HL-60 (cell line): ENCODE results near the gene FN3KRP.

ENCODE experiments used
- DNase-seq, 2 experiments: peaks; one replicate each; pipeline ENCODE4 v3.0.0-alpha.2; 2010 to 2020; ENCODE audit warnings: low read depth in 1 of 2, low spot score in 1 of 2
- H3K27ac ChIP-seq: fragments of 250-450 bp; sonication (Bioruptor Pico); replicated peaks from 2 replicates; pipeline ENCODE4 v1.5.1; 2020; ENCODE audit warnings: mild to moderate bottlenecking, moderate library complexity
- H3K27me3 ChIP-seq: fragments of 250-450 bp; sonication (Bioruptor Pico); 2 replicates; pipeline ENCODE4 v1.5.1; 2021; ENCODE audit warnings: mild to moderate bottlenecking, moderate library complexity; ENCODE audit not compliant: insufficient read depth, poor library complexity, severe bottlenecking
- H3K4me3 ChIP-seq: replicated peaks from 2 replicates; pipeline ENCODE4 v1.5.1; 2011; ENCODE audit warnings: mild to moderate bottlenecking, control low read depth, low read length; ENCODE audit not compliant: insufficient read depth
- GABPA ChIP-seq: IDR thresholded peaks from 2 replicates; pipeline ENCODE4 v1.6.1; 2012; ENCODE audit warnings: low read depth
- POLR2AphosphoS5 ChIP-seq: IDR thresholded peaks from 2 replicates; pipeline ENCODE4 v1.6.1; 2012; ENCODE audit warnings: low read depth
- SPI1 ChIP-seq: IDR thresholded peaks from 2 replicates; pipeline ENCODE4 v1.6.1; 2012; ENCODE audit warnings: low read depth, mild to moderate bottlenecking, borderline replicate concordance
- TF ChIP-seq, protein P1 (sequence below): IDR thresholded peaks from one replicate; pipeline ENCODE4 v1.5.1; 2011; ENCODE audit warnings: low read length, control low read depth, inconsistent platforms; ENCODE audit not compliant: insufficient read depth
- TF ChIP-seq, protein P2 (sequence below): IDR thresholded peaks from 2 replicates; pipeline ENCODE4 v1.6.1; 2012; ENCODE audit warnings: low read depth; ENCODE audit not compliant: insufficient replicate concordance

The FN3KRP gene

DNA sequence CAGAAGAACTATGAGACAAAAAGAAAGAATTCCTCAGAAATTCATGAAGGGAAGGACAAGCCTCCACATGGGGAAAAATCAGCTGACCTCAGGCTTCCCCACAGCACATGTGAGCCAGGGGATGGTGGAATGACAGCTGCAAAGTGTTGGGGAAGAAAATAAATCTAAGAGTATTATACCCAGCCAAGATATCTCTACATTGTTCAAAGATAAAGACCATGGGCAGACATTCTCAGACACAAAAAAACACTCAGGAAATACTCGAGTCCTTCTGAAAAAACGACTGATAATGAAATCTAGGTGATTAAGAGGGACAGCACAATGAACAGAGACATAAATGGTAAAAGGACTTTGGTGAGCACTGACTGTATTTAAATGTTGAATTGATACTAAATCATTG is 21.9 kb upstream of the FN3KRP start:
- Histone ChIP-seq H3K4me3 (no peak overlapping the region), H3K27me3 (peaks cover 8% of the 10 kb centered on the region), H3K27ac (no peak overlapping the region)
- DNase-seq, result no peak
- TF ChIP-seq, protein P1, sequence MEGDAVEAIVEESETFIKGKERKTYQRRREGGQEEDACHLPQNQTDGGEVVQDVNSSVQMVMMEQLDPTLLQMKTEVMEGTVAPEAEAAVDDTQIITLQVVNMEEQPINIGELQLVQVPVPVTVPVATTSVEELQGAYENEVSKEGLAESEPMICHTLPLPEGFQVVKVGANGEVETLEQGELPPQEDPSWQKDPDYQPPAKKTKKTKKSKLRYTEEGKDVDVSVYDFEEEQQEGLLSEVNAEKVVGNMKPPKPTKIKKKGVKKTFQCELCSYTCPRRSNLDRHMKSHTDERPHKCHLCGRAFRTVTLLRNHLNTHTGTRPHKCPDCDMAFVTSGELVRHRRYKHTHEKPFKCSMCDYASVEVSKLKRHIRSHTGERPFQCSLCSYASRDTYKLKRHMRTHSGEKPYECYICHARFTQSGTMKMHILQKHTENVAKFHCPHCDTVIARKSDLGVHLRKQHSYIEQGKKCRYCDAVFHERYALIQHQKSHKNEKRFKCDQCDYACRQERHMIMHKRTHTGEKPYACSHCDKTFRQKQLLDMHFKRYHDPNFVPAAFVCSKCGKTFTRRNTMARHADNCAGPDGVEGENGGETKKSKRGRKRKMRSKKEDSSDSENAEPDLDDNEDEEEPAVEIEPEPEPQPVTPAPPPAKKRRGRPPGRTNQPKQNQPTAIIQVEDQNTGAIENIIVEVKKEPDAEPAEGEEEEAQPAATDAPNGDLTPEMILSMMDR, result no peak
- no peak for TF ChIP-seq SPI1

DNA sequence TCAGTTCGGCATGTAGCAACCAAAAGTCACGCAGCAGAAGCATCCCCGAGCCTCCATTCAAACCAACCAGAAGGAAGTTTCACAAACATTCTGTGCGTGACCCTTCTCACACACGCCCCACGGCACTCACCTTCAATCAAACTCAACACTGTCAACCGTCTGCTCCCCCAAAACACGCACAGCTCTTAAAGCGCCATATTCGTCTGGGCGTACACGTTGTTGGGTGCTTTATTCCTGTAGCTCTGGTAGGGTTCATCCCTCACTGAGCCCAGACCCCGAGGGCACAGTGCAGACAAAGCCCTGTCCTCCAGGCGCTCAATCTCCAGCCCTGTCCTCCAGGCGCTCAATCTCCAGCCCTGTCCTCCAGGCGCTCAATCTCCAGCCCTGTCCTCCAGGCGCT is 20.2 kb upstream of the FN3KRP start:
- DNase-seq, result no peak
- H3K27me3 ChIP-seq, result peaks cover 8% of the 10 kb centered on the region
- H3K4me3 ChIP-seq, result no peak overlapping the region
- TF ChIP-seq, protein P2, sequence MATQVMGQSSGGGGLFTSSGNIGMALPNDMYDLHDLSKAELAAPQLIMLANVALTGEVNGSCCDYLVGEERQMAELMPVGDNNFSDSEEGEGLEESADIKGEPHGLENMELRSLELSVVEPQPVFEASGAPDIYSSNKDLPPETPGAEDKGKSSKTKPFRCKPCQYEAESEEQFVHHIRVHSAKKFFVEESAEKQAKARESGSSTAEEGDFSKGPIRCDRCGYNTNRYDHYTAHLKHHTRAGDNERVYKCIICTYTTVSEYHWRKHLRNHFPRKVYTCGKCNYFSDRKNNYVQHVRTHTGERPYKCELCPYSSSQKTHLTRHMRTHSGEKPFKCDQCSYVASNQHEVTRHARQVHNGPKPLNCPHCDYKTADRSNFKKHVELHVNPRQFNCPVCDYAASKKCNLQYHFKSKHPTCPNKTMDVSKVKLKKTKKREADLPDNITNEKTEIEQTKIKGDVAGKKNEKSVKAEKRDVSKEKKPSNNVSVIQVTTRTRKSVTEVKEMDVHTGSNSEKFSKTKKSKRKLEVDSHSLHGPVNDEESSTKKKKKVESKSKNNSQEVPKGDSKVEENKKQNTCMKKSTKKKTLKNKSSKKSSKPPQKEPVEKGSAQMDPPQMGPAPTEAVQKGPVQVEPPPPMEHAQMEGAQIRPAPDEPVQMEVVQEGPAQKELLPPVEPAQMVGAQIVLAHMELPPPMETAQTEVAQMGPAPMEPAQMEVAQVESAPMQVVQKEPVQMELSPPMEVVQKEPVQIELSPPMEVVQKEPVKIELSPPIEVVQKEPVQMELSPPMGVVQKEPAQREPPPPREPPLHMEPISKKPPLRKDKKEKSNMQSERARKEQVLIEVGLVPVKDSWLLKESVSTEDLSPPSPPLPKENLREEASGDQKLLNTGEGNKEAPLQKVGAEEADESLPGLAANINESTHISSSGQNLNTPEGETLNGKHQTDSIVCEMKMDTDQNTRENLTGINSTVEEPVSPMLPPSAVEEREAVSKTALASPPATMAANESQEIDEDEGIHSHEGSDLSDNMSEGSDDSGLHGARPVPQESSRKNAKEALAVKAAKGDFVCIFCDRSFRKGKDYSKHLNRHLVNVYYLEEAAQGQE, result no peak
- no peak for TF ChIP-seq POLR2AphosphoS5
- TF ChIP-seq SPI1, result no peak
- TF ChIP-seq, protein P1, result no peak
- no peak for TF ChIP-seq GABPA
- H3K27ac ChIP-seq, result no peak overlapping the region

DNA sequence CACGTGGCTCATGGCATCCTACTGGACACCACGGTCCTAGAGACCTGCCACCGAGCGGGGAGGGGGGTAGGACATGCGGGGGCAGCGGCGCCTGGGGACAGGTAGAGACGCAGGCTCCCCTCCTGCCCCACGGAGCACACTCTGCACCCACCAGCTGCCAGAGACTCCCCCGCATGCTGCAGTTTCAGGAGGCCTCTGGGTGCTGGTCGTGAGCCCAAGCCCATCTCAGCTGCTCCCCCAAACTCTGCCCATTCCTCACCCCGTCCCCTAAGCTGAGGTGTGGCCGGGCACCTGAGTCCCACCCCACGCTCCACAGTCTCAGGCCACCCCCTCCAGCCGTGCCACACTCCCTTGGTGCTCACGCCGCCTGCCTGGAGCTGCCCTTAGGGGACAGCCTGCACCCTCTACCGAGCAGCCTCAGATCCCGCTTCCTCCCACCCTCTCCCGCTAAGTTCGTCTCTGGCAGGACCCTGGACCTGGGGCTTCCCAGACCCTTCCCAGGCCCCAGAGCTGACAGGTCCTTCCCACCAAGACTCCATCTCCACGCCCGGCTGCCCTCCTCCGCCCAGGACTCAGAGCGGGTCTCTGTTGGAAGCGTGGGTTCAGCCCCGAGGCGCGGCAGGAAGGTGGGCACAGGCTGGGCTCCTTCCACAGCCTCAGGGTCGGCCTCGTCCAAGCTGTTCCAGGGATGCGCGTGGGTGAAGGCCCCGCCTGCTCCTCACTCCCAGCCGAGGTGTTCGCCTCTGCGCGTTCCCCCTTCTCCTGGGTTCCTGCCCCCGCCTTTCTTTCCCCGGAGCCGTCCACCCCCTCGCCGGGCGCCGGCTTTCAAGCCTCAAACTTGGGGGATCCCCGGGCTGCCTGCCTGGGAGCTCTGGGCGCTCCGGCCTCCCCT is 19.3 kb upstream of the FN3KRP start:
- TF ChIP-seq POLR2AphosphoS5, result no peak
- TF ChIP-seq, protein P2, result no peak
- TF ChIP-seq, protein P1, result no peak
- H3K27ac ChIP-seq, result no peak overlapping the region
- H3K4me3 ChIP-seq, result no peak overlapping the region; the same call in 1 of the 2 replicates
- peaks cover 8% of the 10 kb centered on the region for H3K27me3 ChIP-seq
- DNase-seq, result no peak

DNA sequence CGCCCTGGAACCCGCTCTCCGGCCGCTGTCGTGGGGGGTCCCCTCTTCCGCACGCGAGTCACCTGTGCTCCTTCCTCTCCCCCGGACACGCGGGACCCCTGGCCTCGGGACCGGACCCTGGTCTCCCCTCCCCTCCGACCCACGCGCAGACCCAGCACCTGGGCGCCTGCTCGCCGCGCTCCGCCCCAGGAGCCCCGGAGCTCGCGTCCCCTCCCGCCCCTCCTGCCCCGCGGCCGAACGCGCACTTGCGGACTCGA is 18.8 kb upstream of the FN3KRP start:
- peaks cover 8% of the 10 kb centered on the region for H3K27me3 ChIP-seq
- H3K27ac ChIP-seq, result no peak overlapping the region
- DNase-seq, result no peak
- TF ChIP-seq SPI1 (no peak), GABPA (no peak), POLR2AphosphoS5 (no peak)
- TF ChIP-seq, protein P1, result no peak
- TF ChIP-seq, protein P2, result no peak
- H3K4me3 ChIP-seq, result no peak overlapping the region; the same call in none of the 2 replicates
